Activated T-helper 9 cell treated with anti-CD3 and anti-CD28 coated beads, Interleukin-2, amount 50 U/mL, for 16 hours (primary cell): ENCODE results near the gene ZNF687.

Source experiments
- DNase-seq: peaks from one replicate; pipeline ENCODE4 v3.0.0-alpha.2; 2020; ENCODE audit warnings: low read depth

ZNF687 gene

DNA sequence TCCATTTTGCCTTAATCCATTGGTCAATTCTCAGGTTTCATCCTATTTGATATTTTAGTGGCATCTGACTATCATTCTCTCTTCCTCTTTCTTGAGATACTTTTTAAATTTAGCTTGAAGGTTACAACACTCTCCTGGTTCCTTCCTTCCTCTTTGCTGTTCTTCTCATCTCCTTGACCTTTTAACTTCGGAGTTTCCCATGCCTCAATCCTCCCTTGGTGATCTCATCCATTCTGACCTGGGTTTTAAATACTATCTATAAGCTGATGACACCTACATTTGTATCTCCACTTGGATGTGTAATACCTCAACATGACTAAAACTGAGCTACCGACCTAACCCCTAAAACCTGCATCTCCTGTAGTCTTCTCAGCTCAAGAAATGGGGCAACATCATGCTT is 4.8 kb upstream of the ZNF687 start:
- DNase-seq: no peak

DNA sequence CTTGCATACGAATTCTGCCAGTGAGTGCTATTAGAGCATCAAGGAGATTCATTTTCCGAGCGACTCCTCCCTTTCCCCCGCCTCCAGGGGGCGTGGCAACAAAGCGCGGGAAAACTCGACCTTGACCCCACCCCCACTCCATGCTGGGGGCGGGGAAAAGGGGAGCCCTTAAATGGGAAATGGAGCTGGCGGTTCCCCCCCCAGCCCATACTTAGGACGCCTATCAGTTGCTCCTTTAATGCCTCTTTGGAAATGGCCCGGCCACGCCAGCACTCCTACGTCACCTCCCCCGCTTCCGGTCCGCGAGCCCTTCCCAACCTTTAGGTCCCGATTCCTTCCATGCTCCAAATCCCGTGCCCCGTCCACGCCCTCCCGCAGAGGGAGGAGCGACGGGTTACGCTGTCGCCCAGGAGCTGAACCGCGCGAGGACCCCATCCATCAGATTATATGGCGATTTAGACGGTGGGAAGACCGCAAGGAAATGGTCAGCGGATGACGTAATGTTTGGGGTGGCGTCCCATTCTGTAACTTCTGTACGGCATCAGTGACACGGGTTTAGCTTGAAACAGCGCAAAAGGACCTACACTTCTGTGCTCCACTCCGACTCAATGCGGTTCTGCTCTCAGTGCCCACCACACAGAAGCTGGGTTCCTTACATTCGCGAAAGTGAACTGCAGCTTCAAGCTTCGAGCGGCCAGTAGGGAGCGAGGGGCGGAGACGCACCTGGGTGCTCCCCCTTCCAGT is 702 bp upstream of the ZNF687 start:
- DNase-seq: peak; percentile 93

- DNase-seq: no peak
Measured at GRCh38 chr1:151282883-151283725, 1.0 kb downstream of the ZNF687 start.

- DNase-seq: no peak
Measured at GRCh38 chr1:151284013-151284577, 2.0 kb downstream of the ZNF687 start.

- DNase-seq: no peak
Measured at GRCh38 chr1:151286619-151287340, 4.7 kb downstream of the ZNF687 start.

DNA sequence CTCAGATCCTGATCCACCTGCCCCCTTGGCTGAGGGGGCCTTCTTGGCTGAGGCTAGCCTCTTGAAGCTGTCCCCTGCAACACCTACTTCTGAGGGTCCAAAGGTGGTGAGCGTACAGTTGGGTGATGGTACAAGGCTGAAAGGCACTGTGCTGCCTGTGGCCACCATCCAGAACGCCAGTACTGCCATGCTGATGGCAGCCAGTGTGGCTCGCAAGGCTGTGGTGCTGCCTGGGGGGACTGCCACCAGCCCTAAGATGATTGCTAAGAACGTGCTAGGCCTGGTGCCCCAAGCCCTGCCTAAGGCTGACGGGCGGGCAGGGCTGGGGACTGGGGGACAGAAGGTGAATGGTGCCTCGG is 5.2 kb downstream of the ZNF687 start:
- no peak for DNase-seq

GRCh38 chr1:151287767-151288500 is 5.8 kb downstream of the ZNF687 start:
- no peak for DNase-seq

GRCh38 chr1:151288502-151288901 is 6.4 kb downstream of the ZNF687 start:
- no peak for DNase-seq

GRCh38 chr1:151289080-151289935 is 7.2 kb downstream of the ZNF687 start:
- DNase-seq: no peak

DNA sequence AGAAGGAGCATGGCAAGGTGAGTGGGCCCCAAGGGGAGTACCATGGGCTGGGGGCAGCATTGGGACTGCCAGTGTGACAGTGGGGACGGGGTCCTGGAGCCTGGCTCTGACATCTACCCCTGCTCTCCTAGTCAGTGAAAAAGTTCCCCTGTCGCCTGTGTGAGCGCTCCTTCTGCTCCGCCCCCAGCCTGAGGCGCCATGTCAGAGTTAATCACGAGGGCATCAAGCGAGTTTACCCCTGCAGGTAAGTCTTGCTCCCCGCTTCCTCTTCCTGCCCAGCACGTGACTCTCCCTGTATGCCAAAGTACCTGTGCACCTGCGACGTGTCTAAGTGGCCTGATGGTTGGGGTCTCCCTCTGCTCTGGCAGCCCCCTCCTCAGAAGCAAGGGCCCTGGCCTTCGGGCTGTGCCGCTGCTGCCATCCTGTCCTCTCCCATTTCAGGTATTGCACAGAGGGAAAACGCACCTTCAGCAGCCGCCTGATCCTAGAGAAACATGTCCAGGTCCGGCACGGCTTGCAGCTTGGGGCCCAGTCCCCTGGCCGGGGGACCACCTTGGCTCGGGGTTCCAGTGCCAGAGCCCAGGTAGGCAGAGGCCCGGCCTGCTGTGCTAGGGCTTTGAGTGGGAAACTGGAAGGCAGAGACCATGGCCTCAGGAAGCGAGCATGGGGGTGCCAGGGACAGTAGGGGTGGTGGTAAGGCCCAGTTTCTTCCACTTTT is 8.1 kb downstream of the ZNF687 start:
- no peak for DNase-seq

GRCh38 chr1:151290709-151291303 is 8.7 kb downstream of the ZNF687 start:
- no peak for DNase-seq

- DNase-seq: no peak
Measured at GRCh38 chr1:151292207-151293030, 10.3 kb downstream of the ZNF687 start.

- DNase-seq: no peak
Measured at GRCh38 chr1:151293093-151293492, 11.0 kb downstream of the ZNF687 start.

DNA sequence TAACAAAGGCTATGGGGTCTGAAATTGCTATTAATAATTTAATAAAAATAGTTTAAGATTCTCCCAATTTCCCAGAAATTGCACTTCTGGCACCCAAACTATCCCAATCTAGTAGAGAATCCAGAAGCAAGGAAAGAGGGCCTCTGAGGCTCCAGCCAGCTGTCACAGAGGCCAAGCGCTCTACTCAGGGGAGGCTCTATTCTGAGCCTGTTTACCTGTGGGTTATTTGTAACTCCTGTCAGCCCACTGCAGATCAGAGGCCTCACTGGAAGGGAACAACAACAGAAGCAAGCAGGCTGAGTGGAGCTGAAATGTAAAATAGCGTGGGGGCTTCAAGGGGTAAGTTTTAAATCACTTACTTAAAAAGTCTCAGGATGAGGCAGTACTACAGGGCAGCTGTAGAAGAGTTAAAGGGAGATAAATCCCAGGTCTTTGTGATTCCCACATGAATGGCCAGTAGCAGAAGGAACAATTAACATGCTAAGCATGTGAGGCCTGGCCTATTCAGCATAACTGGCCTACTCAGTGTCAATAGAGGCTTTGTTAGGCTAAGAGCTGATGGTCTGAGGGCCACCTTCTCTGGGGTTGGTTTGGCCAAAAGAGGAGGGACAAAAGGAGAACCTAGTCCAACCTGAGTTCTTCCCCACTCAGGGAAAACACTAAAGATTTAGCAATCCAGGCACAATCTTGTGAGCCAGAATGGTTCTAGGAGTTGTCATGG is 12.8 kb downstream of the ZNF687 start:
- no peak for DNase-seq

GRCh38 chr1:151309811-151310323 is 27.8 kb downstream of the ZNF687 start:
- no peak for DNase-seq

GRCh38 chr1:151311011-151311410 is 28.9 kb downstream of the ZNF687 start:
- no peak for DNase-seq

DNA sequence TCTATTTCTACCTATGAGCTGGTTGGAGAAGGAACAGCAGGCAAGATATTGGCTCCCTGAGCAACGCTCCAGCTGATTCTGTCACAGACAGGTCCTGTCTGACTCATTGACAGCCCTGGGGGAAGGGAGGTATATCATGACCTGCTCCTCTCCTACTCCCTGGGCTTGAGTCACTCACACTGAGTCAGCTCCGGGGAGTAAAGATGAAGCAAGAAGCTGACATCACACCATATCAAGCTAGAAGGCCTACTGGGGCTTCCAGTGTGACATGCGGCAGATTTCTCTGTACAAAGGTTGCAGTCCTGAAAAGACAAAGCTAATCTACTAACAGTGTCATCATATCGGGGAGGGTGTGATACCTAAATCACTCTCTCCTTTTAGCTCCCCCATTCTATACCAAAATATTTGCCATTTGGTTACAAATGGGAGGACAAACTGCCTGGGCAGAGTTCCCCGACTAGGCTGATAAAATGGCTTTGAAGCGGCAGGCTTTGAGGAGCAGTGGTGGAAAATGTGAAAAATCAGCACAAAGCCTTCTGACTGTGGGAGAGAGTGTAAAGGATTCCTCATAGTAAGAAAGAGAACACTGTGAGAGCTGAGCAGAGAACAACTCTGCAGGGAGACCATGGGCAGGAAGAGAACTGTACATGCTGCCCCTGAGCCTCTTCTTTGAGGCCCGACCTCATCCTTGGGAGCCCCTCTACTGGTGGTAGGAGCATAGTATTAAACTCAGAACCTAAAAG is 29.7 kb downstream of the ZNF687 start:
- peak; percentile 69 for DNase-seq
